ENCODE data around the gene CCDC85B.

The CCDC85B gene

GRCh38 chr11:65937766-65938165 lies 47.3 kb downstream of the CCDC85B start:
- Histone ChIP-seq H3K36me3 (ENCODE audit: control insufficient read depth, insufficient read depth, low read length) (no peaks in the 10 kb centered on the region), H3K4me1 (ENCODE audit: control insufficient read depth, insufficient read depth, low read length) (peaks cover under 1% of the 10 kb centered on the region), H3K27me3 (ENCODE audit: control insufficient read depth, insufficient read depth, low read length, poor library complexity, severe bottlenecking) (no peaks in the 10 kb centered on the region), H3K9me3 (ENCODE audit: control insufficient read depth, low read length) (no peaks in the 10 kb centered on the region), H3K27ac (ENCODE audit: insufficient read depth, low read depth, low read length, poor library complexity, severe bottlenecking) (no peak overlapping the region), H3K4me3 (ENCODE audit: insufficient read depth, low read depth, low read length) (no peak overlapping the region)
- 74 to 79% methylated on average over 4 of the region's 4 CpGs for WGBS, 2 experiments
